HepG2 (cell line): ENCODE results near the gene SUB1. TPM values are rescaled to one million over a fixed set of nuclear protein-coding genes. Genes with fewer than 3 reads are reported as not detected.

Experiments
- ATAC-seq: fragments of 200-7000 bp; cut with Tn5 transposase; 3 replicates; pipeline ENCODE4 v1.9.1; 2020; ENCODE audit warnings: mild to moderate bottlenecking, moderate library complexity
- BruUV-seq: library from RNA; stranded (reverse); fragments of 400-500 nt; replicated peaks from 2 replicates; lab custom pipeline; 2021; lab: Mats Ljungman, UMichigan
- CTCF ChIA-PET: fragments of 300-600 bp; formaldehyde crosslinking; extraction: SDS; loops from one replicate; lab custom pipeline; 2021; ENCODE audit warnings: low total read pairs, inconsistent platforms, low intra/inter-chr PET ratio; lab: Yijun Ruan, JAX
- POLR2A ChIA-PET: fragments of 350-600 bp; sonication (Branson Sonifier 250); formaldehyde crosslinking; loops from one replicate; lab custom pipeline; 2020; ENCODE audit warnings: antibody characterized with exemption, inconsistent platforms; lab: Yijun Ruan, JAX
- DNase-seq: peaks from one replicate; pipeline ENCODE4 v3.0.0-alpha.2; 2015; ENCODE audit warnings: low spot score
- FAIRE-seq: peaks from 3 replicates; lab custom pipeline; 2011; peaks lifted over from hg19 to GRCh38; lab: Jason Lieb, UNC
- H2AFZ ChIP-seq: one replicate; pipeline ENCODE4 v1.6.1; 2011; ENCODE audit warnings: low read length, inconsistent platforms
- H3K27ac ChIP-seq: fragments of 300-600 bp; 3 replicates; pipeline ENCODE4 v1.8.0; 2011; ENCODE audit warnings: mixed run types, mild to moderate bottlenecking, mixed read lengths, low read length, inconsistent platforms; ENCODE audit not compliant: insufficient read depth; ENCODE audit errors: extremely low read length
- H3K27me3 ChIP-seq, 2 experiments: fragments of 200-600 bp in 1 of 2; 2 replicates in 1 of 2; 3 replicates in 1 of 2; pipeline versions ENCODE4 v1.6.0 to v1.8.0; 2011; ENCODE audit warnings: low read length in 2 of 2, mild to moderate bottlenecking in 2 of 2, moderate library complexity in 2 of 2, inconsistent platforms in 1 of 2; ENCODE audit not compliant: insufficient read depth in 2 of 2, control insufficient read depth in 1 of 2
- H3K36me3 ChIP-seq, 2 experiments: fragments of 200-600 bp in 1 of 2; replicated peaks in 1 of 2; 2 replicates in 1 of 2; 3 replicates in 1 of 2; pipeline versions ENCODE4 v1.5.1 to v1.8.0; 2011; ENCODE audit warnings: low read length in 2 of 2, inconsistent platforms in 1 of 2; ENCODE audit not compliant: insufficient read depth in 2 of 2, control insufficient read depth in 1 of 2
- H3K4me1 ChIP-seq: 2 replicates; pipeline ENCODE4 v1.5.1; 2012; ENCODE audit warnings: low read length, inconsistent platforms; ENCODE audit not compliant: insufficient read depth
- H3K4me2 ChIP-seq: 2 replicates; pipeline ENCODE4 v1.6.0; 2011; ENCODE audit warnings: low read depth, low read length, inconsistent platforms
- H3K4me3 ChIP-seq, 3 experiments: fragments of 200-600 bp in 1 of 3; sonication (generic), shearing (Covaris generic) in 1 of 3; replicated peaks in 1 of 3; 2 replicates each; pipeline ENCODE4 v1.5.1; 2011 to 2016; ENCODE audit warnings: low read length in 3 of 3, inconsistent platforms in 2 of 3, low read depth in 2 of 3, mild to moderate bottlenecking in 2 of 3, control low read depth in 1 of 3, mixed read lengths in 1 of 3; ENCODE audit not compliant: insufficient read depth in 1 of 3
- H3K79me2 ChIP-seq: one replicate; pipeline ENCODE4 v1.6.1; 2011; ENCODE audit warnings: low read length, inconsistent platforms; ENCODE audit not compliant: insufficient read depth
- H3K9ac ChIP-seq: 2 replicates; pipeline ENCODE4 v1.6.0; 2011; ENCODE audit warnings: mild to moderate bottlenecking, low read depth, low read length, inconsistent platforms; ENCODE audit not compliant: insufficient read depth
- H3K9me3 ChIP-seq: 2 replicates; pipeline ENCODE4 v1.5.1; 2012; ENCODE audit warnings: mild to moderate bottlenecking, low read length
- H4K20me1 ChIP-seq: 2 replicates; pipeline ENCODE4 v1.6.0; 2011; ENCODE audit warnings: inconsistent platforms, mild to moderate bottlenecking, low read length, moderate library complexity; ENCODE audit not compliant: insufficient read depth
- ARID5B ChIP-seq: IDR thresholded peaks from 2 replicates; pipeline ENCODE4 v1.4.0; 2020; ENCODE audit warnings: mild to moderate bottlenecking, missing genetic modification reagents
- BHLHE40 ChIP-seq: IDR thresholded peaks from 2 replicates; pipeline ENCODE4 v1.6.1; 2011; ENCODE audit warnings: low read length, improper control_type of control experiment
- EHMT2 ChIP-seq: fragments of 200-600 bp; sonication (generic); IDR thresholded peaks from 2 replicates; pipeline ENCODE4 v1.7.0; 2017; ENCODE audit warnings: antibody characterized with exemption, low read depth, low read length, borderline replicate concordance
- GATAD1 ChIP-seq: IDR thresholded peaks from 2 replicates; pipeline ENCODE4 v1.6.1; 2016; ENCODE audit warnings: missing genetic modification reagents, missing compliant biosample characterization
- ZNF18 ChIP-seq: sonication (generic); formaldehyde crosslinking; IDR thresholded peaks from 2 replicates; pipeline ENCODE4 v1.8.0; 2022; ENCODE audit warnings: mild to moderate bottlenecking, missing genetic modification reagents; ENCODE audit not compliant: insufficient replicate concordance
- ZNF557 ChIP-seq: sonication (generic); formaldehyde crosslinking; IDR thresholded peaks from 2 replicates; pipeline ENCODE4 v1.4.0; 2020; ENCODE audit warnings: missing genetic modification reagents
- ZNF607 ChIP-seq: sonication (generic); formaldehyde crosslinking; IDR thresholded peaks from 2 replicates; pipeline ENCODE4 v1.5.1; 2020; ENCODE audit warnings: missing genetic modification reagents, mild to moderate bottlenecking, borderline replicate concordance
- ZNF639 ChIP-seq: conservative IDR thresholded peaks from 2 replicates; pipeline ENCODE4 v1.6.1; 2018; ENCODE audit warnings: missing genetic modification reagents
- ZNF839 ChIP-seq: sonication (generic); formaldehyde crosslinking; IDR thresholded peaks from 2 replicates; pipeline ENCODE4 v1.4.0; 2020; ENCODE audit warnings: missing genetic modification reagents, mild to moderate bottlenecking, borderline replicate concordance
- WGBS: methylation state at CpG from one replicate; pipeline ENCODE4 v1.1.6; 2017; ENCODE audit warnings: low lambda C conversion rate; 5-methylcytosine and 5-hydroxymethylcytosine counted together
- in situ Hi-C: cut with HindIII; loops from 2 replicates; pipeline ENCODE4 v1.10.0; 2017; ENCODE audit warnings: low pct_unique_long_range_greater_than_20kb; ENCODE audit not compliant: extremely low pct_ligation_motif_present
- intact Hi-C: fragments of 100-400 bp; cut with micrococcal nuclease; formaldehyde crosslinking; loops from one replicate; pipeline ENCODE4 v1.10.0; 2022; ENCODE audit not compliant: unreplicated experiment
- polyA plus RNA-seq, 8 experiments: library from polyadenylated mRNA; depleted of rRNA in 3 of 8; stranded (reverse) in 7 of 8; unstranded in 1 of 8; fragments of >200 nt; fragmentation: Illumina TruSeq in 4 of 8; extraction: Trizol in 4 of 8; gene quantifications; 2 replicates each; pipeline versions ENCODE4 v1.2.1 to v1.2.3, GENCODE V29; 2011 to 2016; ENCODE audit warnings: low read depth in 4 of 8, missing spikeins in 1 of 8, mixed read lengths in 1 of 8; ENCODE audit not compliant: insufficient read depth in 1 of 8
- total RNA-seq, 5 experiments: library from RNA; depleted of rRNA; stranded (reverse); fragments of >200 nt; fragmentation: Illumina TruSeq; extraction: Trizol; gene quantifications; 2 replicates each; pipeline ENCODE4 v1.2.3, GENCODE V29; 2016; ENCODE audit warnings: low read depth in 1 of 5

SUB1 gene
- total and polyA plus RNA-seq, 2 of the 13 experiments (the other 11 are each of a cell fraction or from before 2014, with no cell fraction given), result 182 to 693 TPM

GRCh38 chr5:32625547-32625946, 40.2 kb downstream of the SUB1 start:
- no peak for TF ChIP-seq ZNF18 (CRISPR knock-in tag)
- POLR2A ChIA-PET, result no interaction called here
- intact Hi-C loops, result no loop called here

GRCh38 chr5:32627219-32627870, 42.0 kb downstream of the SUB1 start:
- FAIRE-seq, result no peak
- Histone ChIP-seq H3K27me3 (no peaks in the 10 kb centered on the region), H4K20me1 (no peaks in the 10 kb centered on the region), H2AFZ (no peak overlapping the region), H3K9me3 (no peaks in the 10 kb centered on the region), H3K4me1 (peaks cover 40% of the 10 kb centered on the region), H3K9ac (no peak overlapping the region), H3K4me3 (no peak overlapping the region), H3K4me2 (no peak overlapping the region), H3K36me3 (no peaks in the 10 kb centered on the region), H3K79me2 (no peaks in the 10 kb centered on the region), H3K27ac (no peak overlapping the region)
- DNase-seq, result no peak
- no TSS peak for BruUV-seq
- no peak for ATAC-seq
- POLR2A ChIA-PET, result no interaction called here
- in situ Hi-C loops (no loop called here), intact Hi-C loops (no loop called here)
- 72% methylated on average over 5 of the region's 5 CpGs for WGBS
- CTCF ChIA-PET, result no interaction called here
- no peak for TF ChIP-seq BHLHE40
- no peak for TF ChIP-seq EHMT2
- TF ChIP-seq ZNF607 (CRISPR knock-in tag), result no peak
- no peak for TF ChIP-seq GATAD1 (CRISPR knock-in tag)
- TF ChIP-seq ARID5B (CRISPR knock-in tag), result no peak
- no peak for TF ChIP-seq ZNF557
- no peak for TF ChIP-seq ZNF839 (CRISPR knock-in tag)
- TF ChIP-seq ZNF639 (CRISPR knock-in tag), result no peak

More at GRCh38 chr5:32625547-32625946, 40.2 kb downstream of the SUB1 start:
- Histone ChIP-seq H3K27ac (no peak overlapping the region), H3K27me3 (no peaks in the 10 kb centered on the region), H2AFZ (no peak overlapping the region), H4K20me1 (no peaks in the 10 kb centered on the region), H3K4me3 (no peak overlapping the region), H3K36me3 (no peaks in the 10 kb centered on the region), H3K9ac (no peak overlapping the region), H3K4me2 (no peak overlapping the region), H3K4me1 (peaks cover 25% of the 10 kb centered on the region), H3K9me3 (no peaks in the 10 kb centered on the region), H3K79me2 (no peaks in the 10 kb centered on the region)
- no TSS peak for BruUV-seq
- no peak for DNase-seq
- in situ Hi-C loops, result no loop called here
- 63% methylated on average over 5 of the region's 5 CpGs for WGBS
- FAIRE-seq, result no peak
- CTCF ChIA-PET, result no interaction called here
- no peak for ATAC-seq
